Coronary artery (tissue), 2 donors: ENCODE data around the gene ANP32D.
"Not testable (repeated sequence)": the region's sequence is repeated elsewhere in the genome, so short reads cannot be mapped to it uniquely, and the experiment has no call there.

Experiments
- DNase-seq: peaks from one replicate; pipeline ENCODE4 v3.0.0-alpha.2; 2017; ENCODE audit warnings: low spot score
- H3K27ac ChIP-seq, 2 donors: fragments of 200-600 bp; sonication (generic); one replicate each; pipeline ENCODE4 v1.5.1; 2016 to 2019
- H3K4me3 ChIP-seq: fragments of 200-600 bp; sonication (generic); 2 replicates; pipeline ENCODE4 v1.5.1; 2016; ENCODE audit warnings: mild to moderate bottlenecking, moderate library complexity
- CTCF ChIP-seq: fragments of 200-600 bp; sonication (generic); IDR thresholded peaks from one replicate; pipeline ENCODE4 v1.5.1; 2019; ENCODE audit warnings: antibody characterized with exemption

Gene ANP32D

GRCh38 chr12:48508987-48509386, 36.6 kb downstream of the ANP32D start:
- no peak overlapping the region for H3K4me3 ChIP-seq
- DNase-seq = no peak
- no peak for TF ChIP-seq CTCF
- H3K27ac ChIP-seq = no peak overlapping the region

- no peak for TF ChIP-seq CTCF
- Histone ChIP-seq H3K27ac (no peak overlapping the region), H3K4me3 (no peak overlapping the region)
- DNase-seq = no peak
Measured at GRCh38 chr12:48510111-48510510, 37.8 kb downstream of the ANP32D start.

GRCh38 chr12:48512855-48513254, 40.5 kb downstream of the ANP32D start:
- no peak for TF ChIP-seq CTCF
- Histone ChIP-seq H3K4me3 (no peak overlapping the region), H3K27ac (no peak overlapping the region)
- no peak for DNase-seq

- TF ChIP-seq CTCF = no peak
- Histone ChIP-seq H3K27ac (no peak overlapping the region), H3K4me3 (no peak overlapping the region)
- no peak for DNase-seq
Measured at GRCh38 chr12:48514728-48515127, 42.4 kb downstream of the ANP32D start.

- not testable (repeated sequence) for H3K27ac ChIP-seq, H3K4me3 ChIP-seq, DNase-seq
Measured at GRCh38 chr12:48520381-48520780, 48.0 kb downstream of the ANP32D start.
